A204.1 (cell line): Measurements from ENCODE around the gene FRMD4B.

ENCODE experiments used
- FAIRE-seq: peaks from 2 replicates; lab custom pipeline; 2012; peaks lifted over from hg19 to GRCh38; lab: Jason Lieb, UNC

The FRMD4B gene

DNA sequence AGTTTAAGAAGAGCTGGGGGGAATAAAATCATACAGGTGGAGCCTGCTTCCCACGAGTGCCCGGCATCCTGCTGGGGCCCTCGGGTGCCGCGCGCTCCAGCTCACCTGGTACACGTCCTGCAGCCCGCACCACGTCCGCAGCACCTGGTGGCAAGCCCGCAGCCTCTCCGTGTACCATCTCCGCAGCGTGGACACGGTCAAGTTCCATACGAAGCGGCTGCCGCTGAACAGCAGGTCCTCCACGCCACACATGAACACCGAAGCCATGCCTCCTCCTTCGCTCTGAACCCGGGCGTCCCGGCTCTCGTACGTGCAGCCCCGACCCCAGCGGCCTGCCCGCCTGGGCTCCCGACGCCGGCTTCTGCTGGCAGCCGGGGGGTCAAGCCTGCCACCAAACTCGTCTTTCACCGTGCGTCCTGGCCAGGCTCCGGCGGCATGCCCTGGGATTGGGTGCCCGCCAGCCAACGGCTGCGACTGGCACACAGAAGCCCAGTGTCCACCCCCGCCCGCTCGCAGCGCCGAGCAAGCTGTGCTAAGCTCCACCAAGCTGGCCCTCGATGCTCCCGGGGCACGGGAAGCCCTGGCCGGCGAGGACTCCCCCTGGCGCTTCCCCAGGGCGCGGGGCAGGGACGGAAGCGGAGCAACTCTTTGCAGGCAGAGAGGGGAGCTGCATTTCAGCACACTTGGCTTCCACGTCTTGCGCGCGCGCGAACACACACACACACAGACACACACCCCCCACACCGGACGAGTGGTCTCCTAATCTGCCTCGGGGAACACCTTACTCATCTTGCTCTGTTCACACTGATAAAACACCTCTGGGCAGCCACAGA is at the start of gene FRMD4B:
TSS of gene FRMD4B (minus strand) at position 366 of the 833 bp plus-strand sequence. CDS start at position 267, 99 bp downstream.
- no peak for FAIRE-seq

DNA sequence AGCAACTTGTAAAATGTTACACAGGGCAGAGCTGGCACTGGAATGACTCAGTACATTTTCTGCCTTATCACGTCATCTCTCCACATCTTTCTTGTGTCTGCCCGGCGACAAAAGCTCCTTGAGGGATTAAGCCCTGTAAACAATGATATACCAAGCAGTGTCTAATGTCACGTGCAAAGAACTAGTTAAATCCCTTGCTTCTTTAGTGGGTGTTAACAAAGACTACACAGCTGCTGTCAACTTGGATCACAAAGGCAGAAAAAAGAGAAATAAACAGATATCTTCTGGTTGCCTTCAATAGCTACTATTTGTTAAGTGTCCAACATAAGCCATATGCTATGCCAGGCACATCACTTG is 48.1 kb upstream of the FRMD4B start:
- no peak for FAIRE-seq

DNA sequence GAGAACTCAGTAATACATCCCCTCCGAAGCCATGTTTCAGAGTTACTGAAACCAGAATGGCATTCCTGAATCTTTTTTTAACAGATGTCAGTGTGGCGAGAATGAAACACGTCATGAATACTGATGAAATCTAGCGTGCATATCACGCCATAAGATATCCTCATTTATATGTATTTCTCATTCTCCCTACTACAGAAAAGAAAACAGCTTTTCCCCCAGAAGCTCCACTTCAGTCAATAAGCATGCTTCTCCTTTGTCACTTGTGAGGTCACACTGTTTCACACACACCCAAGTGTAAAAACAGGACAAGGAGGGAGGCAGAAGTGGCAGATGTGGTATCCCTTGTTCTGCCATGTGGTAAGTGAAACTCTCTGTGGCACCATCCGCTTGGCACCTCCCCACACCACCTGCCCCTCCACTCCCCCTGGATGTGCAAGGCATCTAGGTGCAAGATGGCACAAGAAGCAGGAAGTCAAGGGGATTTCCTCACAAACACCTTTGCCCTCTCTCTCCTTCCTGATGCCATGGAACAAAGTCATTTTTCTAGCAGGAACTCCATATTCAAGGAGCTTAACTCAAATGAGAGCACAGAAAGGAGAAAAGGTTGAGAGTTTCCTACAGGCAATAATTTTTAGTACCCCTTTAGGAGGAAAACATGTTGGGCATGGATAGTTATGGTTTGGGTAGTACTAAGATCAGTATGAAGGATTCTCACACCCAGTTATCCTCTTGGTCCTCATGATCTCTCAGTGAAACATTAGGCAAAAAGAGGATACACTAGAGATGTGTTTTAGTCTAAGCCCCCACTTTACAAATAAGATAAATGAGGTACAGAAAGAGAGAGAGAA is 47.5 kb upstream of the FRMD4B start:
- no peak for FAIRE-seq

DNA sequence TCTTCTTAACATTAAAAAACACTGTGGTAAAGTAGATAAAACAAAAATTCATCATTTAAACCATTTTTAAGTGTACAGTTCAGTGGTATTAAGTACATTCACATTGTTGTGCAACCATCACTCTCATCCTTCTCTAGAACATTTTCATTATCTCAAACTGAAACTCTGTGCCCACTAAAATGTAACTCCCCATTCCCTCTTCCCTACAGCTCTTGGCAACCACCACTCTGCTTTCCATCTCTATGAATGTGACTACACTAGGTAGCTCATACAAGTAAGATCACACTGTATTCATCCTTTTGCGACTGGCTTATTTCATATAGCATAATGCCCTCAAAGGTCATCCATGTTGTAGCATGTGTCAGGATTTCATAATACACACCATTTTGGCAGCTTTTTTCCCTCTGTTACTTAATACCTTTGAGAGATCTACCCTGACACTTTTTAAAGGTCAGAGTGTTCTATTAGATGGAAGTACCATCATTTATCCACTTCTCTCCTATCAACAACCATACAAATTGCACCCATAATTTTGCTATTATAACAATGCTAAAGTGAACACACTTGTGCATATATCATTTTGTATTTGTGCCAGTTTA is 42.9 kb upstream of the FRMD4B start:
- FAIRE-seq = no peak

DNA sequence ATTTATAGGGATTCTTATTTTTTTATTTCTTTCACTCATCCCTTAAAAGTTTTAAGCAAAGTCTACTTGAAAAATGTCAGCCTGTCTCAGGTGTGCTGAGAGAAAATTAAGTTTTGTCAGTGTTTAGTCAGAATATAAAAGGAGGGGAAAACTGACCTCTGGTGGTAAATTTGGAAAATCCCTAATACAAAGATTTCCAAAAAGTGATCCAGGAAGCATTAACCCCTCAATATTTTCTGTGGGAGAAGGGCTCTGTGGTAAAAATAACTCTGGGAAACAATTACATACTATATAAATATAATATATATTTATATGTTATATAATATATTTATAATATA is 41.0 kb upstream of the FRMD4B start:
- FAIRE-seq = peak; percentile 27

DNA sequence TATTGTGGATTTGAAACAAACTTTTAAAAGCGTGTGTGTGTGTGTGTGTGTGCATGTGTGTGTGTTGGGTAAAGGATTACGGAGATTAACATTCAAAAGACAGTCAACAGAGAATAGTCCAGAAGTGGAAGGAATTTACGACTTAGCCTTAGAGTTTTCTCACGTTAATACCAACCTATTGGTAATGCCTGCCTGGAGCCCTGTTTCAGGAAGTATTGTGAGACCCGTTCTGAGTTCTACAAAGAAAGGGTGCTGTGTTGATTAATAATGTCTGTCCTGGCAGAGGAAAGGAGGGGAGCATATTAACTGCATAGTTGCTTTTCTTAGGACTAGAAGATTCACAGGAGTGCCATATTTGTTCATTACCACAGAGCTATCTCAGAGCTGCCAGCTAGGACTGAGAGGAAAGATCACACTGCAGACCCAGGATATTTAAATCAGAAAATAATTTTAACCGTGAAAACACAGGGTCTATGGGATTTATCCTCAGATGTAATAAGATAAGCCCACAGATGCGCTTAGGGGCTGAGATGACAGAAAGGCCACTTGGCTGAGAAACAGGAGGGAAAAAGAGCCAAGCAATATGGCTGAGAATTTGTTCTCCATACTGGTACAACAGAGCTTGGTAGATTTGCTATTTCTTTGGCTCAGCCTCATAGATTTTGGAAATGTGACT is 40.5 kb upstream of the FRMD4B start:
- no peak for FAIRE-seq

DNA sequence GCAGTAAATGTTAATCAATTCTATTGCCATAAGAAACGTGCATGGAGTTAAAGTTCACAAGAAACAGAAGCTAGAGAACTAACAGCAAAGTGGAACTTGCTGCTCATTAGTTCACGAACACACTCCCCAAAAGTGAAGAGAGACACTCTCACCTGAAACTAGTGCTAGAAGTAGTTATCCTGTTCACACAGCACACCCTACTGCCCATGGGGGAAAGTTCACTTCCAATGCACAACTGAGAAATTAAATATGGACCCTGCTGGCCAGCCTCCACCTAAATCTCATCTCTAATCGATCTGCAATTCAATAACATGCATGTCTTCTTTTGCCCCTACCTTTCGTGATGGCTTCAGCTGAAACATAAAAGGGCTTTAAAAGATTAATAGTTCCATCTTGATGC is 39.4 kb upstream of the FRMD4B start:
- no peak for FAIRE-seq

DNA sequence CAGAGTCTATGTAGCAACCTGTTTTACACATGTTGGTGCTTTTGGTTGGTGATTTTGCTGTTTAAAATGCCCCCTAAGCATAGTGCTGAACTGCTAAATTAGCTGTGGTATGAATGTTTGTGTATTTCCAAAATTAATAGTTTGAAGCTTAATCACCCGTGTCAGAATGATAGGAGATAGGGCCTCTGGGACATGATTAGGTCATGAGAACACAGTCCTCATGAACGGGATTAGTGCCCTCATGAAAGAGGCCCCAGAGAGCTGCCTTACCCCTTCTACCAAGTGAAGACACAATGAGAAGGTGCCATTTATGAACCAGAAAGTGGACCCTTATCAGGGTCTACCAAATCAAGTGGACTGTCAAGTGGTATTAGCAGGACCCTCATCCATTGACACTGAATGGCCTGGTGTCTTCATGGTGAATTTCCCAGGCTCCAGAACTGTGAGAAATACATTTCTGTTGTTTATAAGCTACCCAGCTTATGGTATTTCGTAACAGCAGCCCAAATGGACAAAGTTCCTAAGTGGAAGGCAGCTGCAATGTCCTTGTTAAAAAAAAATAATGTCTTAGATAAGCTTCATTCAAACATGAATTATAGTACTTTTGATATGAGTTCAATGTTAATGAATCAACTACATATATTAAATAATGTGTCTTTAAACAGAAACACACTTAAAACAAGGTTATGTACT is 37.7 kb upstream of the FRMD4B start:
- FAIRE-seq = no peak

DNA sequence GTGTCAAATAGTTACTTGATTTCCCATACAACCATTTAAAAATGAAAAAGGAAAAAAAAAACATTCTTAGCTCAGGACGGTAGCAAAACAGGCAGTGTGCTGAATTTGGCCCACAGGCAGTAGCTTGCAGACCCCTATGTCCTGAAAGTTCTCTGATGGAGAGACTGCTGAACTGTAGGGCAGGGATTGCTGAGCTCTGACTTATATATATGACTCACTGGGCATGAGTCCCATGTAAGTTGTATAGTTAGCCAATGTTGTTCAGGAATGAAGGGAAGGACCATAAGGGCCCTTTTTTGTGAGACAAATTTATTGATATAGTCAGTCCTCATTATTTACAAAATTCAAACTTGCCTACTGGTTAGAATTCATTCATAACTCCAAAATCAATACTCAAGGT is 36.9 kb upstream of the FRMD4B start:
- FAIRE-seq = no peak

DNA sequence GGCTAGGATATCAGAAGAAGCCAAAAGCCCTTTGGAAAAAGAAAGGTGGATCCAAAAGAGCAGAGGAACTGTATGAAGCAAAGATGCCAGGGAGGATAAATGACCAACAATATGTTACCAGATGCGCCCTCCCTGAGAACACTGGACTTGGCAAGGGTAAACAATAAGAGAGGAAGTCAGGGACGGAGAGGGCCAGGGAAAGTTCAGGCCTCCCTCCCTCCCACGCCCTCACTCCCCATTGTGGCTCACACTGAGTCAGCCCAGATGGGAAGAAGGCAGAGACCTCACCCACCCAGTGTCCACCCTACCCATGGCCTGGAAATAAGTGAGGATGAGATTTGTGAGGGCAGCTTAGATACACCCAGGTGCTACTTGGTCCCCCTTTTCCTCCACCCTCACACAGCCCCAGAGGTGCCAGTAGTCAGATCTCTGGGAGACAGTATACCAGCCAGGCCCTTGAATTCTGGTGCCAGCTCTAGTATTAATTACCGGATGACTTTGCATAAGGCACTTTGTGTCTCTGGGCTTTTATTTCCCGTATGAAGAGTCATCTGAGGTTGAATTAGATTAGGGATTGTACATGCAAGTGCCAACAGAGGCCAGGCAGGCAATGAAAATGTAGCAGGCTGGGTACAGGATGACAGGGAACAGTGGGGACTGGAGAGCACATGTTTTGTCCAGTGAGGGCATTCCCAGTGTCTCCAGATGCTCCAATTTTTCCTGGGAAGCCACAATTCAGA is 35.1 kb upstream of the FRMD4B start:
- no peak for FAIRE-seq

DNA sequence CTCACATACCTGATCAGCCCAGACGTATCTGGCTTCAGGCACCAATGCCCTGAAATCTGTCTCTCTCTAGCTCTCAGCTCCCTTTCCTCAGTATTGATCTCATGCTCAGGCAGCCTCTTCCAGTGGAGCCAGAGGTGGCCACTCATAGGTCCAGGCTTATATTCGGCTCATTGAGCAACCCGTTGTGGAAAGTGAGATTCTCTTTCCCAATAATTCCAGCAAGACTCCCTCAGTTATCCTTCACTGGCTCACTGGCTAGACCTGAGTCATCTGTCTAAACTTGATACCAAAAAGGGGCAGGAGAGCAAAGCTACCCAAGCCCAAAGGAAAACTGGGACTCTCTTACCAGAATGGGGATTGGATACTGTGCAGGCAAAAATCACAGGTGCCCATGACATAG is 33.4 kb upstream of the FRMD4B start:
- FAIRE-seq = no peak

DNA sequence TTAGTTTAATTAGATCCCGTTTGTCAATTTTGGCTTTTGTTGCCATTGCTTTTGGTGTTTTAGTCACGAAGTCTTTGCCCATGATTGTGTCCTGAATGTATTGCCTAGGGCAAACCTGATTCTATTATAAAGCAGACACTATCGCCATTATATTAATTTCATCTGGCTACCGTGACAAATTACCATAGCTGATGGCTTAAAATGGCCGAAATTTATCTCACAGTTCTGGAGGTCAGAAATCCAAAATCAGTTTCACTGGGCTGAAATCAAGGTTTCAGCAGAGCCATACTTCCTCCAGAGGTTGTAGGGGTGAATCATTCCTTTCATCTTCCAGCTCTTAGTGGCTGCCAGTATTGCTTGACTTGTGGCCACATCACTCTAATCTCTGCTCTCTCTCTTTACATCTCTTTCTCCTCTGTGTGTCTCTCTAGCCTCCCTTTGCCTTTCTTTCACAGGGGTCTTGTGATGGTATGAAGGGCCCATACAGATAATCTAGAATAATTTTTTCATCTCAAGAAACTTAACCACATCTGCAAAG is 31.7 kb upstream of the FRMD4B start:
- FAIRE-seq = no peak

DNA sequence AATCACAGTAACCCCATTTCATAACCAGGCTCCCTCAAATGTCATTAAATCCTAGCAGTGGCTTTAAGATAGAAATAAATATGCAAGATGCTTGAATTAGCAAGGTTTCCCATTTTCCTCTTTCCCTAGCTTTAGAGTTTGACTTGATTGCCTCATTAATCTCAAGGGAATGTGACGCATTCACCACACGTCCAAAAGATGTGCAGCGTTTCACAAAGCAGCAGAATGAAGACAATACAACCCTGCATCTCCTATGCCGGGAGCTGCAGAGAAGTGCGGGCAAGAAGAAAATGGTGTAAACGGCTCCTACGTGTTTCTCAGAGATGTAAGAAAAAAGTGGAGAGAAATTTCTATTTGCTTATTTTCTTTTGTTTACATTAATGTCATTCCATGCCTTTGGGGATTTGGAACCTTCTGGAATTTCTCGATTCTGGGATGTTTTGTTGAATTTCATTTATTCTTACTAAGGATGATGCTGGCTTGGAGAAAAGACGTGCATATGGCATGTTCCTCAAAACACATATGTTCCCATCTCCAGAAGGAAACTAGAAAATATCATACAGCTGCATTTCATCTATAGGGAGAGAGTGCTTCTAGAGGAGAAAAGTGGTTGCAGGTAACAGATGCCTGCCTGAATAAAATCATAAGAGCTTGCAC is 27.8 kb upstream of the FRMD4B start:
- FAIRE-seq = no peak

DNA sequence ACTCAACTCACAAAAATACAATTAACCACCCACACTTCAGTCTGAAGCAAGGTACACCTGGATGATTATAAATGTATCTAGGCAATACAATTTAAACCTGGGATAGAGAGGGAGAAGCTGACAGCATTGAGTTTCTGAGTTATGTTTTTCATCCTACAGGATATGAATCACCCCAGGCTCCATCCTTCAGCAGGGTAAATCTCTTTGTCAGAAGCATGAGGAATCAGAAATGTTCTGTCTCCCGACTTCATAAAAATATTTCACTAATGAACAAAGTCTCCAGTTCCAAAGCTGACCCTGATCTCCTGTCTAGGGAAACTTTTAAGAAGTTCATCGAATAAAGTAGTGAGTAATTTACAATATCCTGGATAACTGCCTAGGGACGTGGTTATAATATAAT is 25.5 kb upstream of the FRMD4B start:
- no peak for FAIRE-seq

DNA sequence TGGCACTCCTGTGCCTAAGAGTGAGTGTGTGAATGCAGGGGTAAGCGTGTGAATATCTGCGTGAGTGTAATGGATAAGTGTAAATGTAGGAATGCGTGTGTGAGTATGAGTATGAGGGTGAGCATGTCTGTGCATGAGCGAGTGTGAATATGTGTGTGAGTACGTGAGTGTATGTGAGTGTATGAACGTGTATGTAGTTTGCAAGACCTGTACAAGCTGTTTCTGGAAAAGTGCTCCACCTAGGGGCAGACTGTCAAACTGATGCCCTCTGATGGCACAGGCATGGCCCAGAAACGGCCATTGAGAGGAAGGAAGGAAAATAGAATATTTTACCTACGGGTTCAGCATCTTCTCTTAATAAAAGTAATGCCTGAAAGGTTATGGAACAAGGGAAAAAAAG is 24.4 kb upstream of the FRMD4B start:
- no peak for FAIRE-seq

DNA sequence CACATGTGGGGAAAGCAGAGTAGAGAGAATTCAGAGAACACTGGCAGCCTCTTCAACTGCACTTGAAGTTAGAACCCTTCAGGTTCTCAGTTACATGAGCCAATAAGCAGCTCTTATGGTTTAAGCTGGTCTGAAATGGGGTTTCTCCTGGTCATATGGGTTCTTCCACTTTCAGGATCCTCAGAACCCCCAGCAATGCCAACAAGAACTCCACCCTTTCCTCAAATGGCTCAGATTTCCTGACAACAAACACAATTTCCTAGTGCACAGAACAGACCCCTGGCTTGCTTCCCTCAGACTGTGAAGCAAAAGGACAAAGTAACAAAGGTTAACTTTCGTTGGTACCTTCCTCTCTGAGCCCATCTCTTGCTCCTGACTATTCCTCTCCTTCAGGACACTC is 23.9 kb upstream of the FRMD4B start:
- no peak for FAIRE-seq

DNA sequence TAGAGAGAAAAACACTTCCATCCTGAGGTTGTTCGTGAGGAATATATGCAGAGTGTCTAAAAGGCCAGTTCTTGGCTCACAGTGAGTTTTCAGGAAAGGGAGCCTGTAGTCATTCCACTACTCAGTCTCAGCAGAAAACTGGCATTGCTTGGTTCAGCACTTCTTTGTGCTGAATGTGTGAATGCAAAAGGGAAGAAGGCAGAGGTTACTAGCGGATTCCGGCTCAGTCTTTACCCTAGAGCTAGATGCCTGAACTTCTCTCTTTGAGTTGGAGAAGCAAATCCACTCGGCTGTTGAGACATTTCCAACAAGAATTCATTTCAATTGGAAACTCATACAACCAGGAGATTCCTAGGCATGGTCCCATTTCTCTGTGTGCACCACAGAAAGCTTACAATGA is 23.1 kb upstream of the FRMD4B start:
- no peak for FAIRE-seq

DNA sequence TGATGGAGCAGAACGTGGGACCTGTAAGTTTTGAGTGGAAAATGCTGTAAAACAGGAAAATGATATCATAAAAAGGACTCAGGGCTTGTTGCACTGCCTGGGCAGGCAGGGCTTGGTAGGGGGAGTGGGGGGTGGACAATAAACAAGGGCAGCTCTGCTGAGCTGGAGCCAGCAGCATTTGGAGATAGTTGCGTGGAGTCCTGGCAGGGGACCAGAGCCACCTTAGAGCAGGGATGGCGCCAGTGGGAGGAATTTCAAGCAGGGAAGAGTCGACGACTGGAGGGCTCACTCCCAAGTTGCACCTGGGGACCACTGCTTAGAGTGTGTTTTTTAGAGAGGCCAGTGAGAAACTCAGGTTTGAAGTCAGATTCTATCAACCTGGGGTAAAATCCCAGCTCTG is 22.7 kb upstream of the FRMD4B start:
- no peak for FAIRE-seq

DNA sequence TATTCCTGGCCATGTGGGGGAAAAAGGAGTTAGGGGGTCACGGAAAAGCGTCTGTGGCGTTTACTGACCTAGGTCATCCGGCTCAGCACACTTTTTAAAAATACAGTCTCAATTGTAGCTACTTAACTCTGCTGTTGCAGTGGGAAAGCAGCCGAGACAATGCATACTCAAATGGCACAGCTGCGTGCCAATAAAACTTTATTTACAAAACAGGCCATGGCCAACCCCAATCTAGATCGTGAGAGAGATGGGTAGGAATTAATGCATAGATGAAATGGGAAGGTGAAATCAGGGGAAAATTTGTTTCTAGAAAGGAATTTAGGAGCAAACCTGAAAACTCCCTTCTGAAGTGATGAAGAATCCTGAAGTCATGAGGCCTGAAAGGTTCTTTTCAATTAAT is 22.0 kb upstream of the FRMD4B start:
- FAIRE-seq = no peak

DNA sequence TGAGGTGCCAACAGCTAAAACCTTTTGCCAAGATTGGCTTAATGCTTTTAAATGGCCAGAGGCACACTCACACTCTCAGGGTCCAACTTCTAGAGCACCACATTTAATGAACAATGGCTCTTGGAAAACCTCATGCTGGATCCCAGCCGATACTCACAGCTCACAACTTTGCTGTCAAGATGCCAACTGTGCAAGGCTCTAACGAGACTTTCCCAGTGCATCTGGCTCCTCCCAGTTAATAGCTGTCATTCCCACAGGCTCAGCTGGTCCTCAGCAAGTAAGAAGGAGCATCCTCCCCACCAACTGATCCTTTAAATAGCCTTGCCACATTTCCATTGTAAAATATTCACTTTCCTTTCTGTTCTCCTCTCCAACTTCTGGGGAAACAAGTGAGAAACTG is 20.3 kb upstream of the FRMD4B start:
- FAIRE-seq = no peak

DNA sequence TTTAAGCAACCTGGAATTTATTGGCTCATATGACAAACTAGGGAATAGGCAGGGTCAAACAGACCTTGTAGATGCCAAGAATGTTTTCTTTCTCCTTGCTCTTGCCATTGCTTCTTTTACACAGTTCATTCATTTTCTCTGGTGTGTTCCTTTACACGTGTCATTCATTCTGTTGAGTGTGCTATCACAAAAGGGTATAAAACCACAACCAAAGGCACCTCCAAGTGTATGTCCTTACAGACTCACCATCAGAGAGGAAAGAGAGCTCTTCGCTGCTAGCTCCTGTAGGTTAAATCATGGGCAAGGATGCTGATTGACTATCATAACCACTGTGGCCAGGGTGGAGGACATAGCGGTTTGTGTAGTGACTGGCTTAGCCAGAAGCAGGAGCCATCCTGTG is 19.2 kb upstream of the FRMD4B start:
- FAIRE-seq = no peak
